Osteocyte (in vitro differentiated cells): ENCODE results near the gene SHC4. TPM values are rescaled to one million over a fixed set of nuclear protein-coding genes. Genes with fewer than 3 reads are reported as not detected.
"Not testable (repeated sequence)": the region's sequence is repeated elsewhere in the genome, so short reads cannot be mapped to it uniquely, and the experiment has no call there.

ENCODE experiments used
- DNase-seq: peaks from one replicate; pipeline ENCODE4 v3.0.0; 2021; ENCODE audit warnings: mixed read lengths; ENCODE audit not compliant: unreplicated experiment; ENCODE audit errors: extremely low spot score
- H3K27ac Mint-ChIP-seq: one replicate; pipeline ENCODE4 v1.8.0; 2021; ENCODE audit warnings: mild to moderate bottlenecking, mixed read lengths; ENCODE audit not compliant: unreplicated experiment
- H3K27me3 Mint-ChIP-seq: one replicate; pipeline ENCODE4 v1.8.0; 2021; ENCODE audit warnings: mixed read lengths; ENCODE audit not compliant: unreplicated experiment
- H3K36me3 Mint-ChIP-seq: one replicate; pipeline ENCODE4 v1.8.0; 2021; ENCODE audit warnings: mixed read lengths; ENCODE audit not compliant: unreplicated experiment
- H3K4me1 Mint-ChIP-seq: one replicate; pipeline ENCODE4 v1.8.0; 2021; ENCODE audit warnings: mixed read lengths; ENCODE audit not compliant: unreplicated experiment
- H3K4me3 Mint-ChIP-seq: one replicate; pipeline ENCODE4 v1.8.0; 2021; ENCODE audit warnings: mild to moderate bottlenecking, moderate library complexity, mixed read lengths; ENCODE audit not compliant: unreplicated experiment
- H3K9me3 Mint-ChIP-seq: one replicate; pipeline ENCODE4 v1.8.0; 2021; ENCODE audit warnings: mixed read lengths; ENCODE audit not compliant: unreplicated experiment
- CTCF ChIP-seq: fragments of 200-600 bp; sonication (generic); IDR thresholded peaks from 2 replicates; pipeline ENCODE4 v1.5.0; 2021; ENCODE audit warnings: antibody characterized with exemption, mild to moderate bottlenecking, moderate library complexity
- total RNA-seq: library from RNA; stranded (reverse); gene quantifications from 2 replicates; pipeline ENCODE4 v1.2.1, GENCODE V29; 2021

The SHC4 gene
- total RNA-seq, 1 donor from 2014 or later, result 4.2 TPM

DNA sequence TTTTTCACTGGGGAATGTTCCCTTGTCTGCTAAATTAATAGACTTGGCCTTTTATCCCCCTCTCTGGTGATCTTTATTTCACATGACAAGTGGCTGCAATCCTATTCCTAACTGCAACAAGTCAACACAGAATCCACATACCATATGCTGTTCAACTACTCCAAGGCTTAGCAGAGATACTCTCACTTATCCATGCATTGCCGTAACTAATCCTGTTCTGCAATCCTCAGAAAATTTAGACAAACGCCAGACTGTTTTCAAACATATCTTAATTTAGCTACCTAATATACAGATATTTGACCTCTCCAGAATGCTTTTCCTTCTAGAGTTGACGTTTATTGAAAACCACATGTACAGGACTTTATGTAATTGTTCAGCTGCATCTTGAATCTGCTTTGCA is 47.9 kb downstream of the SHC4 start:
- Mint-ChIP-seq H3K9me3 (peaks cover 3% of the 10 kb centered on the region), H3K4me1 (no peaks in the 10 kb centered on the region), H3K27ac (no peak overlapping the region), H3K27me3 (no peaks in the 10 kb centered on the region), H3K36me3 (no peaks in the 10 kb centered on the region), H3K4me3 (no peak overlapping the region)
- no peak for DNase-seq
- TF ChIP-seq CTCF, result no peak

DNA sequence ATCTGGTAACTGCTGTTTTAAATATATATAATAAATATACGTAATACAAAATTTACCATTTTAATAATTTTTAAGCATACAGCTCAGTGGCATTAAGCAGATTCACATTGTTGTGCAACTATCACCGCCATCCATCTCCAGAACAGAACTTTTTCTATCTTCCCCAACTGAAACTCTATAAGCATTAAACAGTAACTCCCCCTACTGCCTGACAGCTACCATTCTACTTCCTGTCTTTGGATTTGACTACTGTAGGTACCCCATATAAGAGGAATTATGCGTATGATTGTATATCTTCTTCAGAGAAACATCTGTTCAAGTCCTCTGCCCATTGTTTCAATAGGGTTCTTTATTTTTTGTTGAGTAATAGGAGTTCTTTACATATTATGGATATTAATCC is 49.0 kb downstream of the SHC4 start:
- Mint-ChIP-seq H3K4me1 (no peaks in the 10 kb centered on the region), H3K36me3 (no peaks in the 10 kb centered on the region), H3K4me3 (no peak overlapping the region), H3K27ac (no peak overlapping the region), H3K27me3 (no peaks in the 10 kb centered on the region), H3K9me3 (peaks cover 9% of the 10 kb centered on the region)
- no peak for TF ChIP-seq CTCF
- no peak for DNase-seq

GRCh38 chr15:48913141-48913540 is 50.6 kb downstream of the SHC4 start:
- no peak for TF ChIP-seq CTCF
- H3K27ac Mint-ChIP-seq, result no peak overlapping the region
- no peak for DNase-seq
- no peak overlapping the region for H3K4me3 Mint-ChIP-seq
- no peaks in the 10 kb centered on the region for H3K27me3 Mint-ChIP-seq
- H3K9me3 Mint-ChIP-seq, result peaks cover 24% of the 10 kb centered on the region
- H3K36me3 Mint-ChIP-seq, result no peaks in the 10 kb centered on the region
- H3K4me1 Mint-ChIP-seq, result peaks cover 1% of the 10 kb centered on the region

DNA sequence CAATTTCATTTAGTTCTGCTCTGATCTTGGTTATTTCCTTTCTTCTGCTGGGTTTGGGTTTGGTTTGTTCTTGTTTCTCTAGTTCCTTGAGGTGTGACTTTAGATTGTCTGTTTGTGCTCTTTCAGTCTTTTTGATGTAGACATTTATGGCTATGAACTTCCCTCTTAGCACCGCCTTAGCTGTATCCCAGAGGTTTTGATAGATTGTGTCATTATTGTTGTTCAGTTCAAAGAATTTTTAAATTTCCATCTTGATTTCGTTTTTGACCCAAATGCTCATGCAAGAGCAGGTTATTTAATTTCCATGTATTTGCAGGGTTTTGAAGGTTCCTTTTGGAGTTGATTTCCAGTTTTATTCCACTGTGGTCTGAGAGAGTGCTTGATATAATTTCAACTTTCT is 53.2 kb downstream of the SHC4 start:
- H3K36me3 Mint-ChIP-seq, DNase-seq, H3K4me3 Mint-ChIP-seq, H3K27ac Mint-ChIP-seq, H3K27me3 Mint-ChIP-seq, H3K4me1 Mint-ChIP-seq: not testable (repeated sequence)
- peaks cover 24% of the 10 kb centered on the region for H3K9me3 Mint-ChIP-seq

GRCh38 chr15:48909313-48909712 is 54.4 kb downstream of the SHC4 start:
- not testable (repeated sequence) for H3K27ac Mint-ChIP-seq

DNA sequence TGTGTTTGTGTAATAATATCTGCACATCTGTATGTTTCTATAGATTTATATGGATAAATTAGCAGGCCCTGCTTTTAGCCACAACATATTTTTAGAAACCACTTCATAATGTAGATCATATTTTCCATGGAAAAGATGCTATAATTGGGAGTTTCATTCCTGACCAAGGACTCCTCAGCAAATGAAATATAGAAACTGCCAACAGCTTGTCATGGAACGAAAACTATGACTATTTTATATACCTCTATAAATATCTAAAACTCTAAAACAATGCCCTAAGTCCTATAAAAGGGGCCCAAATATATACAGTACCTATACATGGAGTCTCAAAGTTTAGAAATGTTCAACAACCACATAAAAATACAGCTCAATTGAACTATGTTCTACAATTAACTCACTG is 57.9 kb downstream of the SHC4 start:
- H3K9me3 Mint-ChIP-seq, result peaks cover 20% of the 10 kb centered on the region
- H3K36me3 Mint-ChIP-seq, result no peaks in the 10 kb centered on the region
- no peak for TF ChIP-seq CTCF
- peaks cover 4% of the 10 kb centered on the region for H3K4me1 Mint-ChIP-seq
- DNase-seq, result no peak
- H3K27ac Mint-ChIP-seq, result no peak overlapping the region
- no peak overlapping the region for H3K4me3 Mint-ChIP-seq
- H3K27me3 Mint-ChIP-seq, result no peaks in the 10 kb centered on the region

More at GRCh38 chr15:48909313-48909712, 54.4 kb downstream of the SHC4 start:
- H3K36me3 Mint-ChIP-seq, H3K27me3 Mint-ChIP-seq, H3K4me1 Mint-ChIP-seq, H3K4me3 Mint-ChIP-seq, DNase-seq: not testable (repeated sequence)
- H3K9me3 Mint-ChIP-seq, result peaks cover 24% of the 10 kb centered on the region
